ENCODE data around the gene HSBP1L1.

The HSBP1L1 gene

DNA sequence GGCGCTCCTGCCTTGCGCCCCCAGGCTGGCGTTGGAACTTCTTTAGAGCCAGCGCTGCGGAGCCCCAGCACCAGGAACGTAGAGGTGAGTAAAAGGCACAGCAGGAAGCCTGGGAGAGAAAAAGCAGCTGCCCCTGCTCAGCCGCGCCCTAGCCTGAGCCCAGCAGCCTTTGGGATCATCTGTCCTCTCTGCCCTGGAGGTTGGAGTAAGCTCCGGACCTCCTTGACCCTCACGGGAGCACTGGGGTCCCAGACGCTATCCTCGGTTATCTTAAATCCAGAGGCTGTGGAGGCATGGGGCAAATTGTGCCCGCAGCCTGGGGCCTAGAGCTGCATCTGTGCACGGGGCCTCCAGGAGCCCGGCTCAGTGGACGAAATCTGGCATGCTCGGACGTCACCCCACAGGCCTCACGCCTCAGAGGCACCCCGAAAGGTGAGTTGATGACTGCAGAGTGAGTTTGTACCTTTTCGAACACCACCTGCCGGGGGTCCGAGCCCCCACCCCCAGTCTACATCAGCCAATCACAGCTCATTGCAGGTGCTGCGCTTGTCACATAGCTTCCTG lies 11.4 kb upstream of the HSBP1L1 start:
- TF ChIP-seq, protein P1, sequence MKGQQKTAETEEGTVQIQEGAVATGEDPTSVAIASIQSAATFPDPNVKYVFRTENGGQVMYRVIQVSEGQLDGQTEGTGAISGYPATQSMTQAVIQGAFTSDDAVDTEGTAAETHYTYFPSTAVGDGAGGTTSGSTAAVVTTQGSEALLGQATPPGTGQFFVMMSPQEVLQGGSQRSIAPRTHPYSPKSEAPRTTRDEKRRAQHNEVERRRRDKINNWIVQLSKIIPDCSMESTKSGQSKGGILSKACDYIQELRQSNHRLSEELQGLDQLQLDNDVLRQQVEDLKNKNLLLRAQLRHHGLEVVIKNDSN (IDR thresholded peaks at IDR 0.05), result no peak
- TF ChIP-seq ZBTB7A (IDR thresholded peaks at IDR 0.05; ENCODE audit: low read depth), result peak; percentile 75

DNA sequence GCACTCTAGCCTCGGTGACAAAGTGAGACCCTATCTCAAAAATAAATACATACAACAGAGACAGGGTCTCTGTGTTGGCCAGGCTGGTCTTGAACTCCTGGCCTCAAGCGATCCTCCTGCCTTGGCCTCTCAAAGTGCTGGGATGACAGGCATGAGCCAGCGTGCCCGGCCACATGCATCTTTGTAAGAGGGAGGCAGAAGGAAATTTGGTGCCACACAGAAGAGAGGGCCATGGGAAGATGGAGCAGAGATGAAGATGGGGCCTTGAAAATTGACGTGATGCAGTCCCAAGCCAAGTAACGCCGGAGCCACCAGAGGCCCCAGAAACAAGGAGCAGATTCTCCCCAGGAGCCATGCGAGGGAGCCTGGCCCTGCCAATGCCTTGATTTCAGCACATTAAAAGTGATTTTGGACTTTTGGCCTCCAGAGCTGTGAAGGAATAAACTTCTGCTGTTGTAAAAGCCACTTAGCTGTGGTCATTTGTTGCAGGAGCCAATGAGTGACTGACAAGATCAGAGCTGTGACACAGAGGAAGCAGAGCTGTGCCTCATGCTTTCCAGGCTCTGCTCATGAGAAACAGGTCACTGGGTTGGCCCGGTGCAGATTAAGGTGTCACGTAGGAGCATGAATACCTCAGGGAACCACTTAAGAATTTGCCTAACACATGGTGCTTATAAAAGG lies 10.3 kb upstream of the HSBP1L1 start:
- TF ChIP-seq RAD21 (IDR thresholded peaks at IDR 0.05; ENCODE audit: low read depth), result no peak
- no peak for TF ChIP-seq FOXM1 (IDR thresholded peaks at IDR 0.05; ENCODE audit: borderline replicate concordance, low read depth)
- TF ChIP-seq ZBTB7A (IDR thresholded peaks at IDR 0.05; ENCODE audit: low read depth), result no peak
- TF ChIP-seq, protein P2, sequence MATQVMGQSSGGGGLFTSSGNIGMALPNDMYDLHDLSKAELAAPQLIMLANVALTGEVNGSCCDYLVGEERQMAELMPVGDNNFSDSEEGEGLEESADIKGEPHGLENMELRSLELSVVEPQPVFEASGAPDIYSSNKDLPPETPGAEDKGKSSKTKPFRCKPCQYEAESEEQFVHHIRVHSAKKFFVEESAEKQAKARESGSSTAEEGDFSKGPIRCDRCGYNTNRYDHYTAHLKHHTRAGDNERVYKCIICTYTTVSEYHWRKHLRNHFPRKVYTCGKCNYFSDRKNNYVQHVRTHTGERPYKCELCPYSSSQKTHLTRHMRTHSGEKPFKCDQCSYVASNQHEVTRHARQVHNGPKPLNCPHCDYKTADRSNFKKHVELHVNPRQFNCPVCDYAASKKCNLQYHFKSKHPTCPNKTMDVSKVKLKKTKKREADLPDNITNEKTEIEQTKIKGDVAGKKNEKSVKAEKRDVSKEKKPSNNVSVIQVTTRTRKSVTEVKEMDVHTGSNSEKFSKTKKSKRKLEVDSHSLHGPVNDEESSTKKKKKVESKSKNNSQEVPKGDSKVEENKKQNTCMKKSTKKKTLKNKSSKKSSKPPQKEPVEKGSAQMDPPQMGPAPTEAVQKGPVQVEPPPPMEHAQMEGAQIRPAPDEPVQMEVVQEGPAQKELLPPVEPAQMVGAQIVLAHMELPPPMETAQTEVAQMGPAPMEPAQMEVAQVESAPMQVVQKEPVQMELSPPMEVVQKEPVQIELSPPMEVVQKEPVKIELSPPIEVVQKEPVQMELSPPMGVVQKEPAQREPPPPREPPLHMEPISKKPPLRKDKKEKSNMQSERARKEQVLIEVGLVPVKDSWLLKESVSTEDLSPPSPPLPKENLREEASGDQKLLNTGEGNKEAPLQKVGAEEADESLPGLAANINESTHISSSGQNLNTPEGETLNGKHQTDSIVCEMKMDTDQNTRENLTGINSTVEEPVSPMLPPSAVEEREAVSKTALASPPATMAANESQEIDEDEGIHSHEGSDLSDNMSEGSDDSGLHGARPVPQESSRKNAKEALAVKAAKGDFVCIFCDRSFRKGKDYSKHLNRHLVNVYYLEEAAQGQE (IDR thresholded peaks at IDR 0.05; ENCODE audit: low read depth), result no peak

DNA sequence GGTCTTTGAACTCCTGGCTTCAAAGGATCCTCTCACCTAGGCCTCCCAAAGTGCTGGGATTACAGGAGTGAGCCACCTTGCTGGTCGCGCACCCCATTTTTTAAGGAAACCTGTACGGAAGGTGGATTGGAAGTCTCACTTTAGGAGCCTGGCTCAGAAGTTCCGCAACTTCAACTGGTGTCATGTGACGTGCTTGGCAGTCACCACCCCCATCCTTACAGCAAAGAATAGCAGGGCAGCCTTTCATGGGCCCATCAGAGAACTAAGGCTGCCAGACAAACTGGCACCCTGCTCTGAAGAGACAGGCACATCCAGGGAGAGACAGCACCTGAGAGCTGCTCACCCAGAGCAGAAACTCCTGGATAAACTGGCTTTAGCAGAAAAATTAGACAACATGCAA lies 9.7 kb upstream of the HSBP1L1 start:
- TF ChIP-seq, protein P1 (IDR thresholded peaks at IDR 0.05), result peak; percentile 69
- no peak for TF ChIP-seq TAF1 (IDR thresholded peaks at IDR 0.05; ENCODE audit: low read depth)

DNA sequence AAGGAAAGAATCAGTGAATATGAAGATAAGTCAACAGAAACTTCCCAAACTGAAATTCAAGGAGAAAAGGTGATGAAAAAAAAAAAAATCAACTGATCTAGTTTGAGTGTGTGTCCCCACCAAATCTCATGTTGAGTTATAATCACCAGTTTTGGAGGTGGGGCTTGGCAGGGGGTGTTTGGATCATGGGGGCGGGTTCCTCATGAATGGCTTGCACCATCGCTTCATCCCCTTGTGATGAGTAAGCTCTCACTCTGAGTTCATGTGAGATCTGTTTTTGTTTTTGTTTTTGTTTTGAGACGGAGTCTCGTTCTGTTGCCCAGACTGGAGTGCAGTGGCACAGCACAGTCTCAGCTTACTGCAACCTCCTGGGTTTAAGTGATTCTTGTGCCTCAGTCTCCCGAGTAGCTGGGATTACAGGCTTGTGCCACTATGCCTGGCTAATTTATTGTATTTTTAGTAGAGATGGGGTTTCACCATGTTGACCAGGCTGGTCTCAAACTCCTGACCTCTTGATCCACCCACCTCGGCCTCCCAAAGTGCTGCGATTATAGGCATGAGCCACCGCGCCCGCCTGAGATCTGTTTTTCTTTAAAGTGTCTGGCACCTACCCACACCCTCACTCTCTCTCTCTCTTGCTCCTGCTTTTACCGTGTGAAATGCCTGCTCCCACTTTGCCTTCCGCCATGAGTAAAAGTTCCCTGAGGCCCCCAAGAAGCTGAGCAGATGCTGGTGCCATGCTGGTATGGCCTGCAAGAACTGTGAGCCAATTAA lies 9.0 kb upstream of the HSBP1L1 start:
- TF ChIP-seq ZBTB7A (IDR thresholded peaks at IDR 0.05; ENCODE audit: low read depth) (no peak), CEBPB (IDR thresholded peaks at IDR 0.05) (no peak), TEAD4 (IDR thresholded peaks at IDR 0.05) (no peak), RAD21 (IDR thresholded peaks at IDR 0.05; ENCODE audit: low read depth) (no peak), EP300 (IDR thresholded peaks at IDR 0.05; ENCODE audit: borderline replicate concordance) (no peak), CREB1 (IDR thresholded peaks at IDR 0.05; ENCODE audit: low read depth) (no peak), NFIC (IDR thresholded peaks at IDR 0.05) (no peak), TCF12 (IDR thresholded peaks at IDR 0.05; ENCODE audit: low read depth) (no peak), EGR1 (IDR thresholded peaks at IDR 0.05) (no peak)
- TF ChIP-seq, protein P2 (IDR thresholded peaks at IDR 0.05; ENCODE audit: low read depth), result no peak

DNA sequence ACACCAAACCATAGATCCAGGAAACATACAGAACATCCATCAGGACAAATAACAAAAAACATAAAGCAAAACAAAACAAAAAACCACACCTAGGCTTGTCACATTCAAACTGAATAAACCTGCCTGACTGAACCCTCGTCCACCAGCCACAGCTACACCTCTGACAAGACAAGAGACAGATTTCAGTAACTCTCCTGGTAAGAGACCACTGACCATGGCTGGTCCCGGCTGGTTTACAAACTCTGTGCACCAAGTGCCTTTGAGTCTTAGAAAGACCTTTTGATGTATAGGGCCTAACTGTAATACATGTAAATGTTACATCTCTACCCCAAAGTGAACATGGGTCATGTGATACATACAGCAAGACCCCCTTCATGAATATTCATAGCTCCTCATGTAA lies 8.2 kb upstream of the HSBP1L1 start:
- TF ChIP-seq EP300 (IDR thresholded peaks at IDR 0.05; ENCODE audit: borderline replicate concordance), result no peak
- TF ChIP-seq, protein P2 (IDR thresholded peaks at IDR 0.05; ENCODE audit: low read depth), result no peak
- TF ChIP-seq, protein P3, sequence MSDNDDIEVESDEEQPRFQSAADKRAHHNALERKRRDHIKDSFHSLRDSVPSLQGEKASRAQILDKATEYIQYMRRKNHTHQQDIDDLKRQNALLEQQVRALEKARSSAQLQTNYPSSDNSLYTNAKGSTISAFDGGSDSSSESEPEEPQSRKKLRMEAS (IDR thresholded peaks at IDR 0.05), result no peak
- no peak for TF ChIP-seq NFIC (IDR thresholded peaks at IDR 0.05)
- TF ChIP-seq TAF1 (IDR thresholded peaks at IDR 0.05; ENCODE audit: low read depth), result no peak
- TF ChIP-seq TCF12 (IDR thresholded peaks at IDR 0.05; ENCODE audit: low read depth), result no peak
- TF ChIP-seq RAD21 (IDR thresholded peaks at IDR 0.05; ENCODE audit: low read depth), result no peak
- TF ChIP-seq FOXM1 (IDR thresholded peaks at IDR 0.05; ENCODE audit: borderline replicate concordance, low read depth), result no peak
- no peak for TF ChIP-seq CREB1 (IDR thresholded peaks at IDR 0.05; ENCODE audit: low read depth)
- TF ChIP-seq, protein P1 (IDR thresholded peaks at IDR 0.05), result no peak
- no peak for TF ChIP-seq ZBTB7A (IDR thresholded peaks at IDR 0.05; ENCODE audit: low read depth)
- TF ChIP-seq CEBPB (IDR thresholded peaks at IDR 0.05), result no peak
- no peak for TF ChIP-seq TEAD4 (IDR thresholded peaks at IDR 0.05)
- TF ChIP-seq YY1 (IDR thresholded peaks at IDR 0.05; ENCODE audit: low read depth), result no peak
- TF ChIP-seq EGR1 (IDR thresholded peaks at IDR 0.05), result no peak

All from Ishikawa (cell line).